WERI-Rb-1 (cell line): ENCODE results near the gene DCDC2B.
"Not testable (repeated sequence)": the region's sequence is repeated elsewhere in the genome, so short reads cannot be mapped to it uniquely, and the experiment has no call there.

ENCODE experiments used
- DNase-seq: peaks from one replicate; pipeline ENCODE4 v3.0.0-alpha.2; 2020
- H3K27ac ChIP-seq: fragments of 250-450 bp; sonication (Bioruptor Pico); 2 replicates; pipeline ENCODE4 v1.5.1; 2020; ENCODE audit warnings: mild to moderate bottlenecking, moderate library complexity
- H3K27me3 ChIP-seq: fragments of 250-450 bp; sonication (Bioruptor Pico); 2 replicates; pipeline ENCODE4 v1.5.1; 2021; ENCODE audit warnings: mild to moderate bottlenecking, low read depth, moderate library complexity; ENCODE audit not compliant: insufficient read depth, severe bottlenecking
- H3K36me3 ChIP-seq: fragments of 250-450 bp; sonication (Bioruptor Pico); 2 replicates; pipeline ENCODE4 v1.5.1; 2020; ENCODE audit warnings: mild to moderate bottlenecking, moderate library complexity
- H3K4me3 ChIP-seq: 2 replicates; pipeline ENCODE4 v1.5.1; 2011; ENCODE audit warnings: low read depth, mild to moderate bottlenecking, control low read depth, low read length
- H3K9me3 ChIP-seq: fragments of 250-450 bp; sonication (Bioruptor Pico); 2 replicates; pipeline ENCODE4 v1.5.1; 2021; ENCODE audit warnings: mild to moderate bottlenecking, moderate library complexity; ENCODE audit not compliant: severe bottlenecking
- CTCF ChIP-seq: IDR thresholded peaks from 2 replicates; pipeline ENCODE4 v1.5.1; 2011; ENCODE audit warnings: low read depth, mild to moderate bottlenecking, control low read depth, inconsistent platforms, low read length

The DCDC2B gene

GRCh38 chr1:32208891-32209328 is at the start of gene DCDC2B:
DCDC2B (plus strand) TSS chr1:32209089; CDS start chr1:32209094, 5 bp downstream.
- no peak within 1 kb of the TSS for H3K4me3 ChIP-seq
- no peak for TF ChIP-seq CTCF
- no peaks in the 10 kb centered on the region for H3K9me3 ChIP-seq
- H3K27ac ChIP-seq, result no peak within 1 kb of the TSS
- DNase-seq, result peak; percentile 42
- peaks cover 18% of the 10 kb centered on the region for H3K36me3 ChIP-seq
- H3K27me3 ChIP-seq, result no peaks in the 10 kb centered on the region

GRCh38 chr1:32159189-32159588 is 49.7 kb upstream of the DCDC2B start:
- no peak overlapping the region for H3K27ac ChIP-seq
- no peak for TF ChIP-seq CTCF
- no peak overlapping the region for H3K4me3 ChIP-seq
- peaks cover 90% of the 10 kb centered on the region for H3K36me3 ChIP-seq
- H3K27me3 ChIP-seq, result no peaks in the 10 kb centered on the region
- no peak for DNase-seq
- no peaks in the 10 kb centered on the region for H3K9me3 ChIP-seq

- no peak for DNase-seq
- H3K9me3 ChIP-seq, result no peaks in the 10 kb centered on the region
- no peaks in the 10 kb centered on the region for H3K27me3 ChIP-seq
- peaks cover 77% of the 10 kb centered on the region for H3K36me3 ChIP-seq
- H3K27ac ChIP-seq, result no peak overlapping the region
- H3K4me3 ChIP-seq, result no peak overlapping the region
- no peak for TF ChIP-seq CTCF
Observed at GRCh38 chr1:32163405-32163804, 45.5 kb upstream of the DCDC2B start.

GRCh38 chr1:32165633-32166032 is 43.3 kb upstream of the DCDC2B start:
- not testable (repeated sequence) for H3K27ac ChIP-seq, H3K27me3 ChIP-seq, DNase-seq, H3K4me3 ChIP-seq, H3K9me3 ChIP-seq
- H3K36me3 ChIP-seq, result peaks cover 76% of the 10 kb centered on the region

GRCh38 chr1:32170991-32171390 is 37.9 kb upstream of the DCDC2B start:
- H3K27ac ChIP-seq, result no peak overlapping the region
- TF ChIP-seq CTCF, result no peak
- no peak overlapping the region for H3K4me3 ChIP-seq
- DNase-seq, result no peak
- H3K36me3 ChIP-seq, result peaks cover 59% of the 10 kb centered on the region
- H3K9me3 ChIP-seq, result no peaks in the 10 kb centered on the region
- no peaks in the 10 kb centered on the region for H3K27me3 ChIP-seq

- no peak overlapping the region for H3K27ac ChIP-seq
- DNase-seq, result no peak
- no peak overlapping the region for H3K4me3 ChIP-seq
- H3K27me3 ChIP-seq, result no peaks in the 10 kb centered on the region
- peaks cover 45% of the 10 kb centered on the region for H3K36me3 ChIP-seq
- H3K9me3 ChIP-seq, result no peaks in the 10 kb centered on the region
- no peak for TF ChIP-seq CTCF
Observed at GRCh38 chr1:32172621-32173245, 36.2 kb upstream of the DCDC2B start.
